ENCODE data around the gene RBP3.

- no peak for TF ChIP-seq EZH2phosphoT487 (IDR thresholded peaks at IDR 0.05; ENCODE audit: low read length)
- TF ChIP-seq EZH2 (optimal IDR thresholded peaks at IDR 0.05; ENCODE audit: low read depth, low read length): no peak
Observed at GRCh38 chr10:47381103-47381395, 32.9 kb downstream of the RBP3 start.
